Measurements from ENCODE around the gene DYRK4. TPM values are rescaled to one million over a fixed set of nuclear protein-coding genes. Genes with fewer than 3 reads are reported as not detected.
"Not testable (repeated sequence)": the region's sequence is repeated elsewhere in the genome, so short reads cannot be mapped to it uniquely, and the experiment has no call there.

DYRK4 gene, protein sequence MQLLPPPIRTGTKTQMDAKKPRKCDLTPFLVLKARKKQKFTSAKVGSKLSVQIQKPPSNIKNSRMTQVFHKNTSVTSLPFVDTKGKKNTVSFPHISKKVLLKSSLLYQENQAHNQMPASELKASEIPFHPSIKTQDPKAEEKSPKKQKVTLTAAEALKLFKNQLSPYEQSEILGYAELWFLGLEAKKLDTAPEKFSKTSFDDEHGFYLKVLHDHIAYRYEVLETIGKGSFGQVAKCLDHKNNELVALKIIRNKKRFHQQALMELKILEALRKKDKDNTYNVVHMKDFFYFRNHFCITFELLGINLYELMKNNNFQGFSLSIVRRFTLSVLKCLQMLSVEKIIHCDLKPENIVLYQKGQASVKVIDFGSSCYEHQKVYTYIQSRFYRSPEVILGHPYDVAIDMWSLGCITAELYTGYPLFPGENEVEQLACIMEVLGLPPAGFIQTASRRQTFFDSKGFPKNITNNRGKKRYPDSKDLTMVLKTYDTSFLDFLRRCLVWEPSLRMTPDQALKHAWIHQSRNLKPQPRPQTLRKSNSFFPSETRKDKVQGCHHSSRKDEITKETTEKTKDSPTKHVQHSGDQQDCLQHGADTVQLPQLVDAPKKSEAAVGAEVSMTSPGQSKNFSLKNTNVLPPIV
- total RNA-seq (2022) (24.6 and 25.9 TPM in 2 replicates), Bru-seq, nascent RNA (percentile 44 among the genes with signal in this experiment), BruChase-seq, experiment 1, labeled RNA remaining after a 6-hour chase (percentile 50 among the genes with signal in this experiment), BruChase-seq, experiment 2, labeled RNA remaining after a 2-hour chase (percentile 53 among the genes with signal in this experiment)
- long read RNA-seq, partial matches to known transcripts = 12 of 17 reads
- long read RNA-seq, other reads (novel, unspliced or antisense) = 4 of 17 reads

DNA sequence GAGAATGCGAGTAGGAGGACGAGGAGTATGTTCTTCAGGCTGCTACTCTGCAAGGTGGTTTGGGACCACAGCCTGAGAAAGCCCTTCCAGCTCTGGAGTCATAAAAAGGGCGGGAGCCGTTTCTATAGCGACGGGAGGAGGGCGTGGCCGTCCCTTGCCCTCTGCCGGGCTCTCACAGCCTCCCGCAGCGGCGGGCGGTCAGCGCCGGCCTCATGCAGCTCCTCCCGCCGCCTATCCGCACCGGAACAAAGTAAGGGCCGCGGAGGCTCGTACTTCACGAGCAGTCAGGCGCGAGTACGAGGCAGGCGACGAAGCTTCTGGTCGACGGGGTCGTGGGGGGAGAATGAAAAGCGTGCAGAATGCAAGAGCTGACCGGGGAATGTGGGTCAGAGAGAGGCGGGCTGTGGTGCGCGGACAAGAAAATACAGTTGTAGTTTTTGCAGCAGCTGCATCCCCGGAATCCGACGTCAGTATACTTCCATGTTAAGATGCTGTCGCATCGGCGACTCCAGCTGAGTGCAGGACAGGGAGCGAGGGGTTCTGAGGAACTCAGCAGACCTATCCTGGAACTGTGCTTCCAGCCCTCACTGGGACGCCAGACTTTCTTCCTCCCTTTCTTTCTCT is at the start of gene DYRK4:
Gene DYRK4 (plus strand): TSS at position 175 of the 624 bp plus-strand sequence. CDS start 38 bp downstream, at position 213.
- Mint-ChIP-seq H3K9me3 (ENCODE audit: low read depth, unreplicated experiment) (no peaks in the 10 kb centered on the region), H3K27me3 (ENCODE audit: unreplicated experiment) (no peaks in the 10 kb centered on the region), H3K4me1 (ENCODE audit: low read depth, unreplicated experiment) (no peaks in the 10 kb centered on the region), H3K27ac (ENCODE audit: unreplicated experiment) (no peak within 1 kb of the TSS), H3K36me3 (ENCODE audit: insufficient read depth, unreplicated experiment) (no peaks in the 10 kb centered on the region), H3K4me3 (ENCODE audit: low read depth, unreplicated experiment) (peak within 1 kb of the TSS; percentile 52)
- no TSS peak for BruUV-seq (replicated peaks)
- DNase-seq = peak; percentile 71
- TF ChIP-seq, protein P1, sequence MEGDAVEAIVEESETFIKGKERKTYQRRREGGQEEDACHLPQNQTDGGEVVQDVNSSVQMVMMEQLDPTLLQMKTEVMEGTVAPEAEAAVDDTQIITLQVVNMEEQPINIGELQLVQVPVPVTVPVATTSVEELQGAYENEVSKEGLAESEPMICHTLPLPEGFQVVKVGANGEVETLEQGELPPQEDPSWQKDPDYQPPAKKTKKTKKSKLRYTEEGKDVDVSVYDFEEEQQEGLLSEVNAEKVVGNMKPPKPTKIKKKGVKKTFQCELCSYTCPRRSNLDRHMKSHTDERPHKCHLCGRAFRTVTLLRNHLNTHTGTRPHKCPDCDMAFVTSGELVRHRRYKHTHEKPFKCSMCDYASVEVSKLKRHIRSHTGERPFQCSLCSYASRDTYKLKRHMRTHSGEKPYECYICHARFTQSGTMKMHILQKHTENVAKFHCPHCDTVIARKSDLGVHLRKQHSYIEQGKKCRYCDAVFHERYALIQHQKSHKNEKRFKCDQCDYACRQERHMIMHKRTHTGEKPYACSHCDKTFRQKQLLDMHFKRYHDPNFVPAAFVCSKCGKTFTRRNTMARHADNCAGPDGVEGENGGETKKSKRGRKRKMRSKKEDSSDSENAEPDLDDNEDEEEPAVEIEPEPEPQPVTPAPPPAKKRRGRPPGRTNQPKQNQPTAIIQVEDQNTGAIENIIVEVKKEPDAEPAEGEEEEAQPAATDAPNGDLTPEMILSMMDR (IDR thresholded peaks at IDR 0.05; ENCODE audit: unreplicated experiment) = no peak
- CTCF ChIA-PET = no interaction called here
- intact Hi-C loops (cut with micrococcal nuclease; ENCODE audit: unreplicated experiment) = no loop called here

DNA sequence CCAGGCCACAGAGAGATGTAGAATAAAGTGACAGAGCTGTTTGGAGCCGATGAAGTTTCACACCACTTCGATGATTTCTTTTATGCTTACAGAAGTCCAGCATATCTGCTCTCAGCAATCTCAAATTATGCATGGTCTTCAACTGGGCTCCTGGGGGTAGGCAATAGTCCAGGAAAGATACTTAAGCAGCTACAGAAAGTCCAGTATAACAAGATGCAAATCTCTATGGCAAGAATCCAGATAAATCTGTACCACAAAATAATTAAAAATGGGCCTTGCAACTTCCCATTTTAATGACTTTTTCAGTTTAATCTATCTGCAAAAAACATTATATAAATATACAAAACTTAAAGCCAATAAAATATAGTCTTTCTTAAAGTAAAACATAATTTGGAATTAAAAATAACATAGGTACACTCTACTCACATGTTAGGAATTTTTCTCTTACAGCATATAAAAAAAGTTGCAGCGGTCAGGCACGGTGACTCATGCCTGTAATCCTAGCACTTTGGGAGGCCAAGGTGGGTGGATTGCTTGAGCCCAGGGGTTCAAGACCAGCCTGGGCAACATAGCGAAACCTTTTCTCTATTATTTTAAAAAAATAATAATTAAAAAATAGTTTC is 43.8 kb upstream of the DYRK4 start:
- no TSS peak for BruUV-seq (replicated peaks)
- no peak for DNase-seq
- Mint-ChIP-seq H3K36me3 (ENCODE audit: insufficient read depth, unreplicated experiment) (no peaks in the 10 kb centered on the region), H3K9me3 (ENCODE audit: low read depth, unreplicated experiment) (no peaks in the 10 kb centered on the region), H3K4me3 (ENCODE audit: low read depth, unreplicated experiment) (no peak overlapping the region), H3K27me3 (ENCODE audit: unreplicated experiment) (no peaks in the 10 kb centered on the region), H3K4me1 (ENCODE audit: low read depth, unreplicated experiment) (no peaks in the 10 kb centered on the region), H3K27ac (ENCODE audit: unreplicated experiment) (no peak overlapping the region)
- CTCF ChIA-PET = no interaction called here
- intact Hi-C loops (cut with micrococcal nuclease; ENCODE audit: unreplicated experiment) = no loop called here
- TF ChIP-seq, protein P1 (IDR thresholded peaks at IDR 0.05; ENCODE audit: unreplicated experiment) = no peak

DNA sequence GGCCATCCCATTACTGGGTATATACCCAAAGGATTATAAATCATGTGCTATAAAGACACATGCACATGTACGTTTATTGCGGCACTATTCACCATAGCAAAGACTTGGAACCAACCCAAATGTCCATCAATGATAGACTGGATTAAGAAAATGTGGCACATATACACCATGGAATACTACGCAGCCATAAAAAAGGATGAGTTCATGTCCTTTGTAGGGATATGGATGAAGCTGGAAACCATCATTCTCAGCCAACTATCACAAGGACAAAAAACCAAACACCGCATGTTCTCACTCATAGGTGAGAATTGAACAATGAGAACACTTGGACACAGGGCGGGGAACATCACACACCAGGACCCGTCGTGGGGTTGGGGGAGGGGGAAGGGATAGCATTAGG is 38.6 kb upstream of the DYRK4 start:
- H3K27me3 Mint-ChIP-seq (ENCODE audit: unreplicated experiment); H3K36me3 Mint-ChIP-seq (ENCODE audit: insufficient read depth, unreplicated experiment); BruUV-seq (replicated peaks); H3K9me3 Mint-ChIP-seq (ENCODE audit: low read depth, unreplicated experiment); H3K4me3 Mint-ChIP-seq (ENCODE audit: low read depth, unreplicated experiment); H3K4me1 Mint-ChIP-seq (ENCODE audit: low read depth, unreplicated experiment); intact Hi-C loops (cut with micrococcal nuclease; ENCODE audit: unreplicated experiment); CTCF ChIA-PET; H3K27ac Mint-ChIP-seq (ENCODE audit: unreplicated experiment); DNase-seq: not testable (repeated sequence)

DNA sequence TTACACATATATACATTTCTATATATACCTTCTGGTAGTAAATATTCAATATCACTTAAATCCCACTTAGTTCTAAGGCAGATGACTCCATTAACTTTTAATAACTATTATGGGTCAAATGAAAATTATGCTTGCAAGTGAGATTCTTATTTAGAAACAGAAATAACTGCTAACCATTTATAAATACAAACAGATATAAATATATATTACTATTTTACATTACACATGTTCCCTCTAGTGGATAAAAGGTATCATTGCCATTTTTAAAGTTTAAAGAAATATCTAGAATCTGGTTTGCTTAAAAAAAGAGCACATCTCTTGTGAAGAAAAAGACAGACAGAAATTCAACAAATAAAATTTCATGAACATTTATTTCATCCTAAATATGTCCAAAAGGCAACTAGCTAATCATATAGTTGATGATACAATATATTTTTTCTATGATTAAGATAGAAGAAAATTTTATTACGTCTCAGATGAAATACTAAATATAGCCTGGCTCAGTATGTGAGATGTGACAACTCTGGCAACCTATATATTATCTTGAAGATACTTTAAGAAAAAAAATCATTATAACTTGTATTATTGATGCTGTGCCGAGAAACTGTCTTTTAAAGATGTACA is 35.0 kb upstream of the DYRK4 start:
- intact Hi-C loops (cut with micrococcal nuclease; ENCODE audit: unreplicated experiment) = loop anchor here (1.0 kb wide), 2 partner anchors 106 to 219 kb away; no protein-coding TSS in a partner anchor
- Mint-ChIP-seq H3K4me3 (ENCODE audit: low read depth, unreplicated experiment) (no peak overlapping the region), H3K27ac (ENCODE audit: unreplicated experiment) (no peak overlapping the region), H3K9me3 (ENCODE audit: low read depth, unreplicated experiment) (no peaks in the 10 kb centered on the region), H3K27me3 (ENCODE audit: unreplicated experiment) (no peaks in the 10 kb centered on the region), H3K36me3 (ENCODE audit: insufficient read depth, unreplicated experiment) (peaks cover 5% of the 10 kb centered on the region), H3K4me1 (ENCODE audit: low read depth, unreplicated experiment) (no peaks in the 10 kb centered on the region)
- TF ChIP-seq, protein P1 (IDR thresholded peaks at IDR 0.05; ENCODE audit: unreplicated experiment) = peak; percentile 17
- CTCF ChIA-PET = no interaction called here
- BruUV-seq (replicated peaks) = no TSS peak
- no peak for DNase-seq

Measured in Calu3 (cell line).